ENCODE data around the gene FZD7. TPM values are rescaled to one million over a fixed set of nuclear protein-coding genes. Genes with fewer than 3 reads are reported as not detected.

Gene FZD7
- under 1 TPM; 0.10 to 0.12 TPM for total RNA-seq

GRCh38 chr2:202033317-202034248 lies at the start of gene FZD7:
Gene FZD7 (plus strand): TSS chr2:202033855. CDS start chr2:202034648, 793 bp downstream.
- peak within 1 kb of the TSS; percentile 38 for H3K27ac Mint-ChIP-seq
- ChIA-PET CTCF (no interaction called here), POLR2A (no interaction called here)
- peak; percentile 86 for DNase-seq
- peaks cover 12% of the 10 kb centered on the region for H3K4me1 Mint-ChIP-seq
- H3K4me3 Mint-ChIP-seq: peak within 1 kb of the TSS; percentile 76
- peaks cover 52% of the 10 kb centered on the region for H3K27me3 Mint-ChIP-seq
- H3K36me3 Mint-ChIP-seq (ENCODE audit: low read depth): no peaks in the 10 kb centered on the region
- H3K9me3 Mint-ChIP-seq: no peaks in the 10 kb centered on the region

GRCh38 chr2:201984333-201984732 lies 49.3 kb upstream of the FZD7 start:
- Mint-ChIP-seq H3K9me3 (no peaks in the 10 kb centered on the region), H3K4me3 (no peak overlapping the region), H3K36me3 (ENCODE audit: low read depth) (no peaks in the 10 kb centered on the region), H3K27ac (no peak overlapping the region), H3K4me1 (peaks cover 3% of the 10 kb centered on the region), H3K27me3 (no peaks in the 10 kb centered on the region)
- POLR2A ChIA-PET: no interaction called here
- DNase-seq: no peak
- CTCF ChIA-PET: interaction anchor here (0.6 kb wide), 1 partner anchor 24 kb away, joined by 3 read pairs; no protein-coding TSS in a partner anchor

- no peaks in the 10 kb centered on the region for H3K36me3 Mint-ChIP-seq (ENCODE audit: low read depth)
- H3K27ac Mint-ChIP-seq: no peak overlapping the region
- no peaks in the 10 kb centered on the region for H3K9me3 Mint-ChIP-seq
- CTCF ChIA-PET: interaction anchor here (0.6 to 0.7 kb wide), 2 partner anchors 20 to 24 kb away, joined by 3 read pairs; no protein-coding TSS in a partner anchor
- peaks cover 3% of the 10 kb centered on the region for H3K4me1 Mint-ChIP-seq
- POLR2A ChIA-PET: no interaction called here
- no peaks in the 10 kb centered on the region for H3K27me3 Mint-ChIP-seq
- H3K4me3 Mint-ChIP-seq: no peak overlapping the region
- DNase-seq: no peak
Observed at GRCh38 chr2:201984800-201985525, 48.7 kb upstream of the FZD7 start.

- POLR2A ChIA-PET: no interaction called here
- no peaks in the 10 kb centered on the region for H3K36me3 Mint-ChIP-seq (ENCODE audit: low read depth)
- H3K9me3 Mint-ChIP-seq: no peaks in the 10 kb centered on the region
- CTCF ChIA-PET: interaction anchor here (0.5 to 0.7 kb wide), 2 partner anchors 19 to 508 kb away, joined by 3 read pairs; no protein-coding TSS in a partner anchor
- H3K27me3 Mint-ChIP-seq: no peaks in the 10 kb centered on the region
- no peak overlapping the region for H3K4me3 Mint-ChIP-seq
- H3K27ac Mint-ChIP-seq: no peak overlapping the region
- H3K4me1 Mint-ChIP-seq: peaks cover 3% of the 10 kb centered on the region
- no peak for DNase-seq
Observed at GRCh38 chr2:201985728-201986462, 47.8 kb upstream of the FZD7 start.

- POLR2A ChIA-PET: no interaction called here
- Mint-ChIP-seq H3K9me3 (no peaks in the 10 kb centered on the region), H3K4me3 (no peak overlapping the region), H3K27ac (no peak overlapping the region), H3K36me3 (ENCODE audit: low read depth) (no peaks in the 10 kb centered on the region), H3K27me3 (no peaks in the 10 kb centered on the region), H3K4me1 (peaks cover 3% of the 10 kb centered on the region)
- no peak for DNase-seq
- CTCF ChIA-PET: interaction anchor here (0.5 kb wide), 1 partner anchor 507 kb away, joined by 3 read pairs; no protein-coding TSS in a partner anchor
Observed at GRCh38 chr2:201986463-201986735, 47.3 kb upstream of the FZD7 start.

GRCh38 chr2:201987426-201987825 lies 46.2 kb upstream of the FZD7 start:
- ChIA-PET POLR2A (no interaction called here), CTCF (interaction anchor here (0.7 to 1.1 kb wide), 3 partner anchors 10 to 144 kb away, joined by 3 to 5 read pairs (median 3); no protein-coding TSS in a partner anchor)
- H3K27ac Mint-ChIP-seq: no peak overlapping the region
- no peaks in the 10 kb centered on the region for H3K36me3 Mint-ChIP-seq (ENCODE audit: low read depth)
- DNase-seq: no peak
- H3K4me1 Mint-ChIP-seq: peaks cover 3% of the 10 kb centered on the region
- no peaks in the 10 kb centered on the region for H3K27me3 Mint-ChIP-seq
- no peak overlapping the region for H3K4me3 Mint-ChIP-seq
- H3K9me3 Mint-ChIP-seq: no peaks in the 10 kb centered on the region

- H3K9me3 Mint-ChIP-seq: no peaks in the 10 kb centered on the region
- CTCF ChIA-PET: no interaction called here
- DNase-seq: no peak
- H3K27me3 Mint-ChIP-seq: no peaks in the 10 kb centered on the region
- no peak overlapping the region for H3K27ac Mint-ChIP-seq
- no peak overlapping the region for H3K4me3 Mint-ChIP-seq
- POLR2A ChIA-PET: no interaction called here
- peaks cover 3% of the 10 kb centered on the region for H3K4me1 Mint-ChIP-seq
- H3K36me3 Mint-ChIP-seq (ENCODE audit: low read depth): no peaks in the 10 kb centered on the region
Observed at GRCh38 chr2:201990069-201990468, 43.6 kb upstream of the FZD7 start.

GRCh38 chr2:201992960-201993359 lies 40.7 kb upstream of the FZD7 start:
- POLR2A ChIA-PET: no interaction called here
- H3K36me3 Mint-ChIP-seq (ENCODE audit: low read depth): no peaks in the 10 kb centered on the region
- H3K27ac Mint-ChIP-seq: no peak overlapping the region
- no peak for DNase-seq
- no peak overlapping the region for H3K4me3 Mint-ChIP-seq
- no peaks in the 10 kb centered on the region for H3K27me3 Mint-ChIP-seq
- H3K4me1 Mint-ChIP-seq: no peaks in the 10 kb centered on the region
- H3K9me3 Mint-ChIP-seq: no peaks in the 10 kb centered on the region
- CTCF ChIA-PET: no interaction called here

- Mint-ChIP-seq H3K4me3 (no peak overlapping the region), H3K27ac (no peak overlapping the region), H3K36me3 (ENCODE audit: low read depth) (no peaks in the 10 kb centered on the region), H3K27me3 (no peaks in the 10 kb centered on the region), H3K9me3 (no peaks in the 10 kb centered on the region), H3K4me1 (no peaks in the 10 kb centered on the region)
- ChIA-PET CTCF (no interaction called here), POLR2A (no interaction called here)
- no peak for DNase-seq
Observed at GRCh38 chr2:201994973-201995638, 38.5 kb upstream of the FZD7 start.

GRCh38 chr2:201996006-201996405 lies 37.6 kb upstream of the FZD7 start:
- H3K4me1 Mint-ChIP-seq: no peaks in the 10 kb centered on the region
- ChIA-PET POLR2A (no interaction called here), CTCF (no interaction called here)
- no peaks in the 10 kb centered on the region for H3K27me3 Mint-ChIP-seq
- H3K27ac Mint-ChIP-seq: no peak overlapping the region
- no peaks in the 10 kb centered on the region for H3K36me3 Mint-ChIP-seq (ENCODE audit: low read depth)
- H3K9me3 Mint-ChIP-seq: no peaks in the 10 kb centered on the region
- DNase-seq: no peak
- H3K4me3 Mint-ChIP-seq: no peak overlapping the region

GRCh38 chr2:201996679-201997314 lies 36.9 kb upstream of the FZD7 start:
- POLR2A ChIA-PET: no interaction called here
- Mint-ChIP-seq H3K4me1 (no peaks in the 10 kb centered on the region), H3K36me3 (ENCODE audit: low read depth) (no peaks in the 10 kb centered on the region), H3K4me3 (no peak overlapping the region), H3K27ac (no peak overlapping the region), H3K27me3 (no peaks in the 10 kb centered on the region), H3K9me3 (no peaks in the 10 kb centered on the region)
- CTCF ChIA-PET: no interaction called here
- no peak for DNase-seq

- Mint-ChIP-seq H3K27me3 (no peaks in the 10 kb centered on the region), H3K4me1 (no peaks in the 10 kb centered on the region), H3K4me3 (no peak overlapping the region), H3K9me3 (no peaks in the 10 kb centered on the region), H3K36me3 (ENCODE audit: low read depth) (no peaks in the 10 kb centered on the region), H3K27ac (no peak overlapping the region)
- POLR2A ChIA-PET: no interaction called here
- DNase-seq: no peak
- CTCF ChIA-PET: interaction anchor here (0.6 kb wide), 1 partner anchor 23 kb away, joined by 3 read pairs; no protein-coding TSS in a partner anchor
Observed at GRCh38 chr2:201999279-201999678, 34.4 kb upstream of the FZD7 start.
